Hepatocyte (in vitro differentiated cells): ENCODE measurements around the gene IGF2.

Experiments used
- CTCF ChIP-seq: fragments of 200-600 bp; sonication (generic); IDR thresholded peaks from 2 replicates; pipeline ENCODE4 v1.5.1; 2016; ENCODE audit warnings: antibody characterized with exemption, mild to moderate bottlenecking; ENCODE audit not compliant: poor library complexity
- EZH2 ChIP-seq: fragments of 200-600 bp; sonication (generic); IDR thresholded peaks from 2 replicates; pipeline ENCODE4 v1.6.1; 2016; ENCODE audit warnings: antibody characterized with exemption, mild to moderate bottlenecking, borderline replicate concordance

- TF ChIP-seq CTCF = no peak
- no peak for TF ChIP-seq EZH2
Measured at GRCh38 chr11:2172676-2173075, 33.5 kb upstream of the IGF2 start.
